ENCODE measurements around the gene TMPRSS11B. TPM values are rescaled to one million over a fixed set of nuclear protein-coding genes. Genes with fewer than 3 reads are reported as not detected.

TMPRSS11B gene
- total RNA-seq, 4 donors from 2014 or later = not detected

DNA sequence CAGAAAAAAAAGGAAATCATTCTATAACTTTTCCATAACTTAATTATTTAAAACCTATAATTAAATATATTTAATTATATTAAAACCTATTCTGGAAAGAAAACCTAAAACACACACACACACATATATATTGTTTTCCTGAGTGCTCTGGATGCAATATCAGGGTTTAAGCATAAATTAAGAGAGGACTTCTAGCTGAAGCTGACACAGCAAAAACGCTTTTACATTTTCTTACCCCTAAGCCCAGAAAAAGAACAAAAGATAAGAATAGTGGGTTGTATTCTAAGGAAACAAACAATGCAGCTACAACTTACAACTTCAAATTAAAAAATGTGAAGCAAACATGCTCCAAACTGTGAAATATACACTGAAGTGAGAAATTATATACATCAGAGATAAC is 52.3 kb downstream of the TMPRSS11B start:
- 73 to 89% methylated on average over 1 of the region's 1 CpG for WGBS, 2 donors
- intact Hi-C loops (cut with DNase I; ENCODE audit: low total_unique reads) = no loop called here
- no peak for TF ChIP-seq POLR2A (IDR thresholded peaks at IDR 0.05)
- TF ChIP-seq, protein P1, sequence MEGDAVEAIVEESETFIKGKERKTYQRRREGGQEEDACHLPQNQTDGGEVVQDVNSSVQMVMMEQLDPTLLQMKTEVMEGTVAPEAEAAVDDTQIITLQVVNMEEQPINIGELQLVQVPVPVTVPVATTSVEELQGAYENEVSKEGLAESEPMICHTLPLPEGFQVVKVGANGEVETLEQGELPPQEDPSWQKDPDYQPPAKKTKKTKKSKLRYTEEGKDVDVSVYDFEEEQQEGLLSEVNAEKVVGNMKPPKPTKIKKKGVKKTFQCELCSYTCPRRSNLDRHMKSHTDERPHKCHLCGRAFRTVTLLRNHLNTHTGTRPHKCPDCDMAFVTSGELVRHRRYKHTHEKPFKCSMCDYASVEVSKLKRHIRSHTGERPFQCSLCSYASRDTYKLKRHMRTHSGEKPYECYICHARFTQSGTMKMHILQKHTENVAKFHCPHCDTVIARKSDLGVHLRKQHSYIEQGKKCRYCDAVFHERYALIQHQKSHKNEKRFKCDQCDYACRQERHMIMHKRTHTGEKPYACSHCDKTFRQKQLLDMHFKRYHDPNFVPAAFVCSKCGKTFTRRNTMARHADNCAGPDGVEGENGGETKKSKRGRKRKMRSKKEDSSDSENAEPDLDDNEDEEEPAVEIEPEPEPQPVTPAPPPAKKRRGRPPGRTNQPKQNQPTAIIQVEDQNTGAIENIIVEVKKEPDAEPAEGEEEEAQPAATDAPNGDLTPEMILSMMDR (IDR thresholded peaks at IDR 0.05) = no peak
- no peak for DNase-seq (ENCODE audit: low spot score in 2 of 2)
- no peak overlapping the region for H3K4me3 ChIP-seq (ENCODE audit: low read depth, poor library complexity, severe bottlenecking)

DNA sequence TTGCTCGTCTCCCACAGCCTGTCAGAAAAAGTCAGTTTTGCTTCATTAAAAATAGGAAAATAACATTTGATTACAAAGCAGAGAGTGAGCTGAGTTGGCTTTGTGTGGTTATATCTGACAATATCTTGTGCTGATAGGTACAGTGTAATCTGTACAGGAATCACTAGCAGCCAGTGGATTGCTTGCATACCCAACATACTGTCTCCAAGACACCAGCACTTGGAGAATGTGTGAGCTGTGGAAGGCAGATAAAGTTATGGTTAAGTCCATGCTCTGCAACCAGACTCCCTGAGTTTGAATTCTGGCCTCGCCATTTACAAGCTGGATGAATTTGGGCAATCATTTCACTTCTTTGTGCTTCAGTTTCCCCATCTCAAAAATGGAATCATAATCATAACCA is 58.3 kb downstream of the TMPRSS11B start:
- whole genome bisulfite sequencing, 2 donors = 67 to 82% methylated on average over 2 of the region's 2 CpGs
- no peak for DNase-seq (ENCODE audit: low spot score in 2 of 2)
- TF ChIP-seq, protein P1 (IDR thresholded peaks at IDR 0.05) = no peak
- TF ChIP-seq POLR2A (IDR thresholded peaks at IDR 0.05) = no peak
- intact Hi-C loops (cut with DNase I; ENCODE audit: low total_unique reads) = no loop called here
- no peak overlapping the region for H3K4me3 ChIP-seq (ENCODE audit: low read depth, poor library complexity, severe bottlenecking)

- no peak for DNase-seq (ENCODE audit: low spot score in 2 of 2)
- no peak overlapping the region for H3K4me3 ChIP-seq (ENCODE audit: low read depth, poor library complexity, severe bottlenecking)
- TF ChIP-seq, protein P1 (IDR thresholded peaks at IDR 0.05) = no peak
- no peak for TF ChIP-seq POLR2A (IDR thresholded peaks at IDR 0.05)
Observed at GRCh38 chr4:68184923-68185322, 60.6 kb downstream of the TMPRSS11B start.

GRCh38 chr4:68183417-68183816 is 62.1 kb downstream of the TMPRSS11B start:
- no peak for TF ChIP-seq POLR2A (IDR thresholded peaks at IDR 0.05)
- TF ChIP-seq, protein P1 (IDR thresholded peaks at IDR 0.05) = no peak
- DNase-seq (ENCODE audit: low spot score in 2 of 2) = no peak
- H3K4me3 ChIP-seq (ENCODE audit: low read depth, poor library complexity, severe bottlenecking) = no peak overlapping the region
- intact Hi-C loops (cut with DNase I; ENCODE audit: low total_unique reads) = no loop called here

More at GRCh38 chr4:68184923-68185322, 60.6 kb downstream of the TMPRSS11B start:
- intact Hi-C loops (cut with DNase I; ENCODE audit: low total_unique reads) = no loop called here

GRCh38 chr4:68182382-68182820 is 63.1 kb downstream of the TMPRSS11B start:
- intact Hi-C loops (cut with DNase I; ENCODE audit: low total_unique reads) = no loop called here
- WGBS, 2 donors = 95 to 96% methylated on average over 24 to 27 of the region's 27 CpGs
- TF ChIP-seq, protein P1 (IDR thresholded peaks at IDR 0.05) = no peak
- TF ChIP-seq POLR2A (IDR thresholded peaks at IDR 0.05) = no peak
- no peak for DNase-seq (ENCODE audit: low spot score in 2 of 2)
- H3K4me3 ChIP-seq (ENCODE audit: low read depth, poor library complexity, severe bottlenecking) = no peak overlapping the region

- WGBS, 2 donors = 79 to 84% methylated on average over 1 of the region's 1 CpG
- TF ChIP-seq POLR2A (IDR thresholded peaks at IDR 0.05) = no peak
- TF ChIP-seq, protein P1 (IDR thresholded peaks at IDR 0.05) = no peak
- intact Hi-C loops (cut with DNase I; ENCODE audit: low total_unique reads) = no loop called here
- H3K4me3 ChIP-seq (ENCODE audit: low read depth, poor library complexity, severe bottlenecking) = no peak overlapping the region
- no peak for DNase-seq (ENCODE audit: low spot score in 2 of 2)
Observed at GRCh38 chr4:68180849-68181526, 64.5 kb downstream of the TMPRSS11B start.
